GM12892 (cell line): ENCODE measurements around the gene CPEB3.

Source experiments
- POLR2A ChIP-seq: IDR thresholded peaks from 2 replicates; pipeline ENCODE4 v1.6.1; 2011; ENCODE audit warnings: low read depth, low read length, control low read depth
- POLR2AphosphoS5 ChIP-seq: IDR thresholded peaks from 2 replicates; pipeline ENCODE4 v1.6.1; 2011; ENCODE audit warnings: low read depth, low read length, control low read depth

DNA sequence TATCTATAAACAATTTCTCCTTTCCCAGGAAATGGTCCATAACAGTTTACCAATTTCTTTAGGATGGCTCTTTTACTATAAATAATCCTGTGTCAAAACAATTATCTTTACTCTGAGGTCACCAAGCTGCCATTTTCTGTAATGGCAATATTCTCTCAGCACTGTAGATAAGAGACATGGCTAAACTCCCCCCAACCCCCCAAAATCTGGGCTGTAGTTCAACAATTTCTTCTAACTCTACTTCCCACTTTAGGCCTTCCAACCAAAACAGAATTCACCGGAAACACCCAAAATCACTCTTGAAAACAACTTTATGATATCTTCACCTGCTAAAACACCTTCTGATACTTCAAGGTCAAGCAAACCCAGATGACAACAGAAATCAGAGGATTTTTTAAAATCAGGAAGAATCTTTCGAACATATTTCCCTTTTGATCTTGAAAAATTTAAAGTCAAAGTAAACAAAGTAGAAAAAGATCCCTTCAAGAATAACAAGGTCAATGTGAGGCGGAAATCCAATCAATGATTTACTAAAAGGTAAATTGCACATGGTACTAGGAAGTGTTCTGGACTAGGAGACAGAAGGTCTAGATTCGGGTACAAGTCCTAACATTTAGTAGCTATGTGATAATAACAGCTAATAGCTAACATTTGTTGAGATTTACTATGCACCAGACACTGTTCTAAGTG is 176.8 kb downstream of the CPEB3 start:
- TF ChIP-seq POLR2AphosphoS5 (no peak), POLR2A (no peak)
